Spleen (tissue), 3 donors: ENCODE measurements around the gene LEMD3.

ENCODE experiments used
- POLR2A ChIP-seq, 3 donors: fragments of 450-650 bp; IDR thresholded peaks; one replicate each; pipeline ENCODE4 v1.5.1; 2017; ENCODE audit warnings: antibody characterized with exemption in 3 of 3, mild to moderate bottlenecking in 1 of 3
- POLR2AphosphoS5 ChIP-seq, 3 donors: sonication (generic); formaldehyde crosslinking; IDR thresholded peaks; one replicate each; pipeline ENCODE4 v1.5.1; 2017; ENCODE audit warnings: antibody characterized with exemption in 3 of 3

GRCh38 chr12:65125247-65125646 lies 44.1 kb upstream of the LEMD3 start:
- no peak for TF ChIP-seq POLR2A (IDR thresholded peaks at IDR 0.05)
- no peak for TF ChIP-seq POLR2AphosphoS5 (IDR thresholded peaks at IDR 0.05)
